ENCODE measurements around the gene ZSCAN9.

GRCh38 chr6:28254121-28254519 lies 29.0 kb downstream of the ZSCAN9 start:
- no peak for TF ChIP-seq CTCF (IDR thresholded peaks at IDR 0.05)
- TF ChIP-seq POLR2A (IDR thresholded peaks at IDR 0.05), result no peak
